IgD-negative memory B cell (primary cell): ENCODE data around the gene M6PR. TPM values are rescaled to one million over a fixed set of nuclear protein-coding genes. Genes with fewer than 3 reads are reported as not detected.

Experiments used
- polyA plus RNA-seq: library from polyadenylated mRNA; unstranded; fragments of 300-500 nt; fragmentation: Illumina TruSeq; gene quantifications from one replicate; pipeline ENCODE4 v1.2.3, GENCODE V29; 2021

The M6PR gene
- polyA plus RNA-seq, 1 donor from 2014 or later: 186 TPM

Other genes starting within 250 kb of the M6PR start
- not detected for gene A2ML1, start 127.0 kb downstream of the M6PR start, polyA plus RNA-seq
- gene PHC1, start 35.1 kb downstream of the M6PR start, polyA plus RNA-seq: 18.7 TPM
- 16.8 TPM for gene KLRG1, start 39.9 kb upstream of the M6PR start, polyA plus RNA-seq
- not detected for gene A2M, start 166.3 kb upstream of the M6PR start, polyA plus RNA-seq